ENCODE results near the gene BCL3. TPM values are rescaled to one million over a fixed set of nuclear protein-coding genes. Genes with fewer than 3 reads are reported as not detected.

The BCL3 gene
- total and polyA plus RNA-seq, 10 of the 15 experiments (the other 5 are each of a cell fraction or from before 2014, with no cell fraction given) = 0.55 to 22.7 (median 3.6) TPM

- no peak for TF ChIP-seq EZH2 (IDR thresholded peaks at IDR 0.05; ENCODE audit: borderline replicate concordance, control insufficient read depth, low read depth, low read length)
- no peak for TF ChIP-seq BCL3 (IDR thresholded peaks at IDR 0.05; ENCODE audit: borderline replicate concordance, insufficient read depth, low read depth, low read length, poor library complexity, severe bottlenecking)
- TF ChIP-seq ATF7 (IDR thresholded peaks at IDR 0.05; ENCODE audit: low read depth) = peak; percentile 63
- TF ChIP-seq EED (IDR thresholded peaks at IDR 0.05; ENCODE audit: low read depth) = peak; percentile 65; the same call in 1 of the 2 replicates
- peak; percentile 73 for TF ChIP-seq SMC3 (IDR thresholded peaks at IDR 0.05; ENCODE audit: borderline replicate concordance, low read length)
- no peak for TF ChIP-seq SUPT20H (IDR thresholded peaks at IDR 0.05; ENCODE audit: borderline replicate concordance, control insufficient read depth, low read depth, low read length)
- TF ChIP-seq MTA2 (IDR thresholded peaks at IDR 0.05; ENCODE audit: low read depth) = no peak
- TF ChIP-seq IRF4 (IDR thresholded peaks at IDR 0.05; ENCODE audit: low read depth, low read length) = peak; percentile 69
- peak; percentile 32; the same call in 1 of the 2 replicates for TF ChIP-seq MYB (IDR thresholded peaks at IDR 0.05; ENCODE audit: borderline replicate concordance, low read depth, low read length)
- 0 out of 2 replicates have a peak, but pooled peaks have one; percentile 61 for TF ChIP-seq HDGF (IDR thresholded peaks at IDR 0.05)
- no peak for TF ChIP-seq ZZZ3 (IDR thresholded peaks at IDR 0.05; ENCODE audit: control insufficient read depth, insufficient read length, low read depth)
- TF ChIP-seq ASH2L (IDR thresholded peaks at IDR 0.05; ENCODE audit: borderline replicate concordance, low read depth) = no peak
- no peak for TF ChIP-seq NFIC (IDR thresholded peaks at IDR 0.05; ENCODE audit: low read depth, low read length)
- TF ChIP-seq TCF12 (IDR thresholded peaks at IDR 0.05; ENCODE audit: low read depth, low read length) = peak; percentile 48; the same call in 1 of the 2 replicates
- TF ChIP-seq ZNF592 (IDR thresholded peaks at IDR 0.05) = no peak
- TF ChIP-seq JUNB (IDR thresholded peaks at IDR 0.05) = 0 out of 2 replicates have a peak, but pooled peaks have one; percentile 16
- TF ChIP-seq EP300 (IDR thresholded peaks at IDR 0.05; ENCODE audit: borderline replicate concordance in 1 of 2, control insufficient read depth in 1 of 2, low read depth in 2 of 2, low read length in 2 of 2) = no peak; a peak in 1 of 4 replicates
- TF ChIP-seq LARP7 (IDR thresholded peaks at IDR 0.05) = no peak
- TF ChIP-seq DPF2 (IDR thresholded peaks at IDR 0.05) = no peak
- TF ChIP-seq SP1 (IDR thresholded peaks at IDR 0.05; ENCODE audit: low read depth, low read length) = peak; percentile 44
- TF ChIP-seq YY1 (IDR thresholded peaks at IDR 0.05; ENCODE audit: low read depth, low read length) = peak; percentile 62; the same call in 1 of the 2 replicates
- TF ChIP-seq GATAD2B (conservative IDR thresholded peaks at IDR 0.05; ENCODE audit: low read depth) = no peak
- peak in 1 of 2 experiments; percentile 44; a peak in 1 of 4 replicates for TF ChIP-seq BHLHE40 (IDR thresholded peaks at IDR 0.05; ENCODE audit: borderline replicate concordance in 1 of 2, low read depth in 2 of 2, low read length in 1 of 2)
- TF ChIP-seq RAD21 (IDR thresholded peaks at IDR 0.05; ENCODE audit: insufficient read depth, low read depth, low read length) = peak; percentile 72
- TF ChIP-seq IKZF2 (IDR thresholded peaks at IDR 0.05) = peak in 1 of 2 experiments; percentile 24; a peak in 1 of 4 replicates
- TF ChIP-seq IKZF1 (conservative IDR thresholded peaks at IDR 0.05) = peak; percentile 28; the same call in 1 of the 2 replicates
Measured at GRCh38 chr19:44800461-44800860, 52.0 kb downstream of the BCL3 start (continued).
